RWPE1 (cell line): ENCODE data around the gene EEF2KMT.

Source experiments
- CTCF ChIA-PET: fragments of 350-600 bp; sonication (Branson Sonifier 250); formaldehyde crosslinking; extraction: SDS; loops from one replicate; lab custom pipeline; 2021; lab: Yijun Ruan, JAX
- POLR2A ChIA-PET: fragments of 400-600 bp; formaldehyde crosslinking; extraction: SDS; loops from one replicate; lab custom pipeline; 2020; ENCODE audit warnings: antibody characterized with exemption; ENCODE audit not compliant: low non-redundant PET; lab: Yijun Ruan, JAX
- DNase-seq: peaks from one replicate; pipeline ENCODE4 v3.0.0; 2012; ENCODE audit warnings: low spot score
- H3K27ac ChIP-seq: fragments of 450-650 bp; 2 replicates; pipeline ENCODE4 v1.5.1; 2017
- CTCF ChIP-seq: fragments of 450-650 bp; conservative IDR thresholded peaks from 2 replicates; pipeline ENCODE4 v1.5.1; 2017; ENCODE audit warnings: low read depth, mild to moderate bottlenecking

Gene EEF2KMT

GRCh38 chr16:5062051-5062450, 35.5 kb downstream of the EEF2KMT start:
- ChIA-PET POLR2A (no interaction called here), CTCF (no interaction called here)
- DNase-seq, result no peak
- H3K27ac ChIP-seq, result no peak overlapping the region
- TF ChIP-seq CTCF, result no peak

GRCh38 chr16:5060073-5060641, 37.4 kb downstream of the EEF2KMT start:
- ChIA-PET CTCF (interaction anchor here (0.6 to 0.7 kb wide), 2 partner anchors 11 to 43 kb away, joined by 3 read pairs; no protein-coding TSS in a partner anchor), POLR2A (no interaction called here)
- no peak overlapping the region for H3K27ac ChIP-seq

GRCh38 chr16:5059386-5060072, 38.1 kb downstream of the EEF2KMT start:
- ChIA-PET CTCF (no interaction called here), POLR2A (no interaction called here)
- no peak overlapping the region for H3K27ac ChIP-seq
- no peak for DNase-seq
- TF ChIP-seq CTCF, result no peak

More at GRCh38 chr16:5060073-5060641, 37.4 kb downstream of the EEF2KMT start:
- TF ChIP-seq CTCF, result no peak
- DNase-seq, result no peak

GRCh38 chr16:5058476-5058875, 39.1 kb downstream of the EEF2KMT start:
- ChIA-PET POLR2A (interaction anchor here (0.6 kb wide), 1 partner anchor 11 kb away, joined by 4 read pairs; no protein-coding TSS in a partner anchor), CTCF (no interaction called here)
- no peak for TF ChIP-seq CTCF
- H3K27ac ChIP-seq, result no peak overlapping the region
- DNase-seq, result no peak

- H3K27ac ChIP-seq, result no peak overlapping the region
- no peak for TF ChIP-seq CTCF
- CTCF ChIA-PET, result no interaction called here
- POLR2A ChIA-PET, result no interaction called here
- no peak for DNase-seq
Observed at GRCh38 chr16:5056352-5056751, 41.2 kb downstream of the EEF2KMT start.

GRCh38 chr16:5054876-5055865, 42.4 kb downstream of the EEF2KMT start:
- DNase-seq, result no peak
- ChIA-PET CTCF (interaction anchor here (0.5 kb wide), 1 partner anchor 31 kb away, joined by 3 read pairs; no protein-coding TSS in a partner anchor), POLR2A (no interaction called here)
- no peak for TF ChIP-seq CTCF
- no peak overlapping the region for H3K27ac ChIP-seq
